ENCODE measurements around the gene ZBTB20.

Gene ZBTB20

GRCh38 chr3:114721209-114721608 is 425.9 kb downstream of the ZBTB20 start:
- Histone ChIP-seq H3K36me3 (ENCODE audit: control insufficient read depth in 4 of 4, insufficient read depth in 4 of 4, low read length in 3 of 4) (no peaks in the 10 kb centered on the region), H3K27me3 (replicated peaks in 2 of 5; ENCODE audit: control insufficient read depth in 4 of 5, insufficient read depth in 5 of 5, low read length in 4 of 5) (no peaks in the 10 kb centered on the region), H3K4me1 (ENCODE audit: control extremely low read depth in 1 of 4, control insufficient read depth in 4 of 4, insufficient read depth in 4 of 4, low read length in 3 of 4) (no peaks in the 10 kb centered on the region), H3K9me3 (ENCODE audit: control extremely low read depth in 1 of 5, control insufficient read depth in 4 of 5, insufficient read depth in 2 of 5, low read depth in 1 of 5, low read length in 4 of 5) (no peaks in the 10 kb centered on the region), H3K27ac (ENCODE audit: insufficient read depth in 1 of 2, low read depth in 1 of 2, low read length in 2 of 2, poor library complexity in 1 of 2, severe bottlenecking in 2 of 2) (no peak overlapping the region), H3K4me3 (ENCODE audit: control insufficient read depth in 1 of 7, extremely low read depth in 1 of 7, insufficient read depth in 4 of 7, low read depth in 2 of 7, low read length in 6 of 7) (no peak overlapping the region)
- POLR2A ChIA-PET: no interaction called here
- CTCF ChIA-PET: no interaction called here
- DNase-seq: no peak
- WGBS (ENCODE audit: insufficient coverage): 100% methylated on average over 1 of the region's 3 CpGs

GRCh38 chr3:114718898-114719210 is 428.2 kb downstream of the ZBTB20 start:
- H3K36me3 ChIP-seq (ENCODE audit: control insufficient read depth in 4 of 4, insufficient read depth in 4 of 4, low read length in 3 of 4): no peaks in the 10 kb centered on the region
- no peaks in the 10 kb centered on the region for H3K27me3 ChIP-seq (replicated peaks in 2 of 5; ENCODE audit: control insufficient read depth in 4 of 5, insufficient read depth in 5 of 5, low read length in 4 of 5)
- H3K4me3 ChIP-seq (ENCODE audit: control insufficient read depth in 1 of 7, extremely low read depth in 1 of 7, insufficient read depth in 4 of 7, low read depth in 2 of 7, low read length in 6 of 7): no peak overlapping the region
- ChIA-PET CTCF (interaction anchor here (0.6 kb wide), 1 partner anchor 358 kb away, joined by 4 read pairs; no protein-coding TSS in a partner anchor), POLR2A (no interaction called here)
- no peak overlapping the region for H3K27ac ChIP-seq (ENCODE audit: insufficient read depth in 1 of 2, low read depth in 1 of 2, low read length in 2 of 2, poor library complexity in 1 of 2, severe bottlenecking in 2 of 2)
- H3K4me1 ChIP-seq (ENCODE audit: control extremely low read depth in 1 of 4, control insufficient read depth in 4 of 4, insufficient read depth in 4 of 4, low read length in 3 of 4): no peaks in the 10 kb centered on the region
- DNase-seq: no peak
- no peaks in the 10 kb centered on the region for H3K9me3 ChIP-seq (ENCODE audit: control extremely low read depth in 1 of 5, control insufficient read depth in 4 of 5, insufficient read depth in 2 of 5, low read depth in 1 of 5, low read length in 4 of 5)
- WGBS (ENCODE audit: insufficient coverage): no CpG with 5 or more reads among the region's 1 CpG

GRCh38 chr3:114718071-114718897 is 428.8 kb downstream of the ZBTB20 start:
- Histone ChIP-seq H3K4me1 (ENCODE audit: control extremely low read depth in 1 of 4, control insufficient read depth in 4 of 4, insufficient read depth in 4 of 4, low read length in 3 of 4) (no peaks in the 10 kb centered on the region), H3K9me3 (ENCODE audit: control extremely low read depth in 1 of 5, control insufficient read depth in 4 of 5, insufficient read depth in 2 of 5, low read depth in 1 of 5, low read length in 4 of 5) (no peaks in the 10 kb centered on the region), H3K27me3 (replicated peaks in 2 of 5; ENCODE audit: control insufficient read depth in 4 of 5, insufficient read depth in 5 of 5, low read length in 4 of 5) (no peaks in the 10 kb centered on the region), H3K36me3 (ENCODE audit: control insufficient read depth in 4 of 4, insufficient read depth in 4 of 4, low read length in 3 of 4) (no peaks in the 10 kb centered on the region), H3K27ac (ENCODE audit: insufficient read depth in 1 of 2, low read depth in 1 of 2, low read length in 2 of 2, poor library complexity in 1 of 2, severe bottlenecking in 2 of 2) (no peak overlapping the region), H3K4me3 (ENCODE audit: control insufficient read depth in 1 of 7, extremely low read depth in 1 of 7, insufficient read depth in 4 of 7, low read depth in 2 of 7, low read length in 6 of 7) (no peak overlapping the region)
- no peak for DNase-seq
- WGBS (ENCODE audit: insufficient coverage): no CpG with 5 or more reads among the region's 7 CpGs
- ChIA-PET CTCF (interaction anchor here (0.6 kb wide), 1 partner anchor 359 kb away, joined by 4 read pairs; no protein-coding TSS in a partner anchor), POLR2A (no interaction called here)

GRCh38 chr3:114716916-114717315 is 430.2 kb downstream of the ZBTB20 start:
- Histone ChIP-seq H3K27ac (ENCODE audit: insufficient read depth in 1 of 2, low read depth in 1 of 2, low read length in 2 of 2, poor library complexity in 1 of 2, severe bottlenecking in 2 of 2) (no peak overlapping the region), H3K36me3 (ENCODE audit: control insufficient read depth in 4 of 4, insufficient read depth in 4 of 4, low read length in 3 of 4) (no peaks in the 10 kb centered on the region), H3K4me3 (ENCODE audit: control insufficient read depth in 1 of 7, extremely low read depth in 1 of 7, insufficient read depth in 4 of 7, low read depth in 2 of 7, low read length in 6 of 7) (no peak overlapping the region), H3K9me3 (ENCODE audit: control extremely low read depth in 1 of 5, control insufficient read depth in 4 of 5, insufficient read depth in 2 of 5, low read depth in 1 of 5, low read length in 4 of 5) (no peaks in the 10 kb centered on the region), H3K27me3 (replicated peaks in 2 of 5; ENCODE audit: control insufficient read depth in 4 of 5, insufficient read depth in 5 of 5, low read length in 4 of 5) (no peaks in the 10 kb centered on the region), H3K4me1 (ENCODE audit: control extremely low read depth in 1 of 4, control insufficient read depth in 4 of 4, insufficient read depth in 4 of 4, low read length in 3 of 4) (no peaks in the 10 kb centered on the region)
- CTCF ChIA-PET: no interaction called here
- POLR2A ChIA-PET: no interaction called here
- DNase-seq: no peak

- H3K36me3 ChIP-seq (ENCODE audit: control insufficient read depth in 4 of 4, insufficient read depth in 4 of 4, low read length in 3 of 4): no peaks in the 10 kb centered on the region
- no peaks in the 10 kb centered on the region for H3K9me3 ChIP-seq (ENCODE audit: control extremely low read depth in 1 of 5, control insufficient read depth in 4 of 5, insufficient read depth in 2 of 5, low read depth in 1 of 5, low read length in 4 of 5)
- H3K27me3 ChIP-seq (replicated peaks in 2 of 5; ENCODE audit: control insufficient read depth in 4 of 5, insufficient read depth in 5 of 5, low read length in 4 of 5): no peaks in the 10 kb centered on the region
- CTCF ChIA-PET: interaction anchor here (1.7 kb wide), 1 partner anchor 8 kb away, joined by 6 read pairs; no protein-coding TSS in a partner anchor
- no peak overlapping the region for H3K27ac ChIP-seq (ENCODE audit: insufficient read depth in 1 of 2, low read depth in 1 of 2, low read length in 2 of 2, poor library complexity in 1 of 2, severe bottlenecking in 2 of 2)
- POLR2A ChIA-PET: no interaction called here
- WGBS (ENCODE audit: insufficient coverage): 97% methylated on average over 4 of the region's 5 CpGs
- no peaks in the 10 kb centered on the region for H3K4me1 ChIP-seq (ENCODE audit: control extremely low read depth in 1 of 4, control insufficient read depth in 4 of 4, insufficient read depth in 4 of 4, low read length in 3 of 4)
- DNase-seq: no peak
- no peak overlapping the region for H3K4me3 ChIP-seq (ENCODE audit: control insufficient read depth in 1 of 7, extremely low read depth in 1 of 7, insufficient read depth in 4 of 7, low read depth in 2 of 7, low read length in 6 of 7)
These were observed 431.0 kb downstream of the ZBTB20 start for GRCh38 chr3:114716126-114716525.

GRCh38 chr3:114714957-114715460 is 432.1 kb downstream of the ZBTB20 start:
- Histone ChIP-seq H3K4me1 (ENCODE audit: control extremely low read depth in 1 of 4, control insufficient read depth in 4 of 4, insufficient read depth in 4 of 4, low read length in 3 of 4) (no peaks in the 10 kb centered on the region), H3K27ac (ENCODE audit: insufficient read depth in 1 of 2, low read depth in 1 of 2, low read length in 2 of 2, poor library complexity in 1 of 2, severe bottlenecking in 2 of 2) (no peak overlapping the region), H3K36me3 (ENCODE audit: control insufficient read depth in 4 of 4, insufficient read depth in 4 of 4, low read length in 3 of 4) (peaks cover 0 to 3% (median 0%) of the 10 kb centered on the region in 4 experiments), H3K4me3 (ENCODE audit: control insufficient read depth in 1 of 7, extremely low read depth in 1 of 7, insufficient read depth in 4 of 7, low read depth in 2 of 7, low read length in 6 of 7) (no peak overlapping the region), H3K27me3 (replicated peaks in 2 of 5; ENCODE audit: control insufficient read depth in 4 of 5, insufficient read depth in 5 of 5, low read length in 4 of 5) (no peaks in the 10 kb centered on the region), H3K9me3 (ENCODE audit: control extremely low read depth in 1 of 5, control insufficient read depth in 4 of 5, insufficient read depth in 2 of 5, low read depth in 1 of 5, low read length in 4 of 5) (no peaks in the 10 kb centered on the region)
- 93% methylated on average over 2 of the region's 7 CpGs for WGBS (ENCODE audit: insufficient coverage)
- ChIA-PET CTCF (interaction anchor here (1.7 kb wide), 1 partner anchor 9 kb away, joined by 6 read pairs; no protein-coding TSS in a partner anchor), POLR2A (no interaction called here)
- no peak for DNase-seq

- Histone ChIP-seq H3K27me3 (replicated peaks in 2 of 5; ENCODE audit: control insufficient read depth in 4 of 5, insufficient read depth in 5 of 5, low read length in 4 of 5) (no peaks in the 10 kb centered on the region), H3K9me3 (ENCODE audit: control extremely low read depth in 1 of 5, control insufficient read depth in 4 of 5, insufficient read depth in 2 of 5, low read depth in 1 of 5, low read length in 4 of 5) (no peaks in the 10 kb centered on the region), H3K4me1 (ENCODE audit: control extremely low read depth in 1 of 4, control insufficient read depth in 4 of 4, insufficient read depth in 4 of 4, low read length in 3 of 4) (no peaks in the 10 kb centered on the region), H3K4me3 (ENCODE audit: control insufficient read depth in 1 of 7, extremely low read depth in 1 of 7, insufficient read depth in 4 of 7, low read depth in 2 of 7, low read length in 6 of 7) (no peak overlapping the region), H3K27ac (ENCODE audit: insufficient read depth in 1 of 2, low read depth in 1 of 2, low read length in 2 of 2, poor library complexity in 1 of 2, severe bottlenecking in 2 of 2) (no peak overlapping the region), H3K36me3 (ENCODE audit: control insufficient read depth in 4 of 4, insufficient read depth in 4 of 4, low read length in 3 of 4) (peaks cover 0 to 3% (median 0%) of the 10 kb centered on the region in 4 experiments)
- CTCF ChIA-PET: no interaction called here
- POLR2A ChIA-PET: interaction anchor here (0.9 kb wide), 1 partner anchor 9 kb away, joined by 5 read pairs; no protein-coding TSS in a partner anchor
- no peak for DNase-seq
- 100% methylated on average over 2 of the region's 2 CpGs for whole genome bisulfite sequencing (ENCODE audit: insufficient coverage)
These were observed 432.9 kb downstream of the ZBTB20 start for GRCh38 chr3:114714237-114714636.

Data from common myeloid progenitor, CD34-positive (primary cell).